Gastrocnemius medialis (tissue), 4 donors: ENCODE results near the gene UBALD2.

ENCODE experiments used
- POLR2A ChIP-seq, 2 donors: fragments of 450-650 bp; IDR thresholded peaks; one replicate each; pipeline ENCODE4 v1.6.1; 2017; ENCODE audit warnings: antibody characterized with exemption in 2 of 2, mild to moderate bottlenecking in 2 of 2, moderate library complexity in 2 of 2
- TF ChIP-seq, protein P1 (sequence below), 5 experiments: fragments of 450-650 bp in 3 of 5; fragments of 200-600 bp in 2 of 5; sonication (generic) in 2 of 5; IDR thresholded peaks in 4 of 5; conservative IDR thresholded peaks in 1 of 5; 1 replicate in 4 of 5; 2 replicates in 1 of 5; pipeline ENCODE4 v1.5.1; 2016 to 2019; ENCODE audit warnings: antibody characterized with exemption in 5 of 5, mild to moderate bottlenecking in 3 of 5, moderate library complexity in 3 of 5

DNA sequence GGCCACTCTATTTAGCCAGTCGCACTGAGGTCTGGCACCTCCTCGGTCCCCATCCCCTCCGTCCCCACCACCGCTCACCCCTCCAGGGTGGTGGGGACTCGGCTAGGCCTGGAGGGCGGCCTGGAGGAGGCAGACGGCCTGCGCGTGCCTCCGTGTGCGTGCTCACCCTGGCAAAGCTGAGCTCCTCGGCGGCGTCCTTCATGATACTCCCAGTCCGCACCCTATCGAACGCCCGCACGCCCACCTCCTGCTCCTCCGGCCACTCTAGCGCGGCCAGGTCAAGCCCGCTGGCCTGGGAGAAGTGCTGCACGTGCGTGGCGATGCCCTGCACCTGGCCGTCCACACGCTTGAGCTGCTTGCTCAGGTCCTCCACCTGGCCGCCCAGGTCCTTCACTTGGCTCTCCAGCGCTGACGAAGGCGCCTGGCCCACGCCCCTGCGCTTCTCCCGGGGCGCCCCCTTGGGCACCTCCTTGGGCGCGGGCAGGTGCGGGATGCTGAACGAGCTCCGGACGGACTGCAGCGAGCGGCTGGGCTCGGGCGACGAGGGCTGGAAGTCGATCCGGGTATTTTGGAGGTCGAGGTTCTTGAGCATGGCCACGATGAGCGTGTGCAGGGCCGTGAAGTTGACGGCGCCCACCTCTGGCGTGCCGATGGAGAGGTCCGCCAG lies 42.3 kb downstream of the UBALD2 start:
- TF ChIP-seq, protein P1, sequence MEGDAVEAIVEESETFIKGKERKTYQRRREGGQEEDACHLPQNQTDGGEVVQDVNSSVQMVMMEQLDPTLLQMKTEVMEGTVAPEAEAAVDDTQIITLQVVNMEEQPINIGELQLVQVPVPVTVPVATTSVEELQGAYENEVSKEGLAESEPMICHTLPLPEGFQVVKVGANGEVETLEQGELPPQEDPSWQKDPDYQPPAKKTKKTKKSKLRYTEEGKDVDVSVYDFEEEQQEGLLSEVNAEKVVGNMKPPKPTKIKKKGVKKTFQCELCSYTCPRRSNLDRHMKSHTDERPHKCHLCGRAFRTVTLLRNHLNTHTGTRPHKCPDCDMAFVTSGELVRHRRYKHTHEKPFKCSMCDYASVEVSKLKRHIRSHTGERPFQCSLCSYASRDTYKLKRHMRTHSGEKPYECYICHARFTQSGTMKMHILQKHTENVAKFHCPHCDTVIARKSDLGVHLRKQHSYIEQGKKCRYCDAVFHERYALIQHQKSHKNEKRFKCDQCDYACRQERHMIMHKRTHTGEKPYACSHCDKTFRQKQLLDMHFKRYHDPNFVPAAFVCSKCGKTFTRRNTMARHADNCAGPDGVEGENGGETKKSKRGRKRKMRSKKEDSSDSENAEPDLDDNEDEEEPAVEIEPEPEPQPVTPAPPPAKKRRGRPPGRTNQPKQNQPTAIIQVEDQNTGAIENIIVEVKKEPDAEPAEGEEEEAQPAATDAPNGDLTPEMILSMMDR (IDR thresholded peaks at IDR 0.05 in 4 of 5, conservative IDR thresholded peaks at IDR 0.05 in 1 of 5) = no peak
- no peak for TF ChIP-seq POLR2A (IDR thresholded peaks at IDR 0.05)
